GM13976 (cell line): ENCODE results near the gene MYLK.

Experiments used
- DNase-seq: peaks from one replicate; pipeline ENCODE4 v3.0.0; 2012; ENCODE audit warnings: low spot score
- in situ Hi-C: fragments of 300-500 bp; cut with MboI; formaldehyde crosslinking; loops from one replicate; pipeline ENCODE4 v1.12.0; 2022; ENCODE audit warnings: low sequenced_read_pairs, mixed read lengths, inconsistent platforms; ENCODE audit not compliant: unreplicated experiment
- TF ChIP-seq, protein P1 (sequence below): IDR thresholded peaks from 2 replicates; pipeline ENCODE4 v1.5.1; 2012; ENCODE audit warnings: borderline replicate concordance, mild to moderate bottlenecking; ENCODE audit not compliant: insufficient read depth; ENCODE audit errors: extremely low read depth, missing control alignments, control extremely low read depth

MYLK gene

DNA sequence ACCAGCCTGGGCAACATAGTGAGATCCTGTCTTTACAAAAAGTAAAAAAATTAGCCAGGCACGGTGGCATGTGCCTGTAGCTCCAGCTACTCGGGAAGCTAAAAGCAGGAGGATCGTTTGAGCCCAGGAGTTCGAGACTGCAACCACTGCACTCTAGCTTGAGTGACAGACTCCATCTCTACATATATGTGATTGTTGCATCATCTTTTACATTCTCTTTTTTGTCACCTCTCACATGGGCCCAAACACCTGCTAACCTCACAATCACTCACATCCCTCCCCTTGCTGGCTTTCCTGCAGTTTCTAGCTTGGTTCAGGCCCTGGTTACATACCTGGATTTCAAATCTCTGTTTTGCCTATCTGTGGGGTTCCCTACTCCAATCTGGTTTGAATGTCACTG lies 19.4 kb downstream of the MYLK start:
- TF ChIP-seq, protein P1, sequence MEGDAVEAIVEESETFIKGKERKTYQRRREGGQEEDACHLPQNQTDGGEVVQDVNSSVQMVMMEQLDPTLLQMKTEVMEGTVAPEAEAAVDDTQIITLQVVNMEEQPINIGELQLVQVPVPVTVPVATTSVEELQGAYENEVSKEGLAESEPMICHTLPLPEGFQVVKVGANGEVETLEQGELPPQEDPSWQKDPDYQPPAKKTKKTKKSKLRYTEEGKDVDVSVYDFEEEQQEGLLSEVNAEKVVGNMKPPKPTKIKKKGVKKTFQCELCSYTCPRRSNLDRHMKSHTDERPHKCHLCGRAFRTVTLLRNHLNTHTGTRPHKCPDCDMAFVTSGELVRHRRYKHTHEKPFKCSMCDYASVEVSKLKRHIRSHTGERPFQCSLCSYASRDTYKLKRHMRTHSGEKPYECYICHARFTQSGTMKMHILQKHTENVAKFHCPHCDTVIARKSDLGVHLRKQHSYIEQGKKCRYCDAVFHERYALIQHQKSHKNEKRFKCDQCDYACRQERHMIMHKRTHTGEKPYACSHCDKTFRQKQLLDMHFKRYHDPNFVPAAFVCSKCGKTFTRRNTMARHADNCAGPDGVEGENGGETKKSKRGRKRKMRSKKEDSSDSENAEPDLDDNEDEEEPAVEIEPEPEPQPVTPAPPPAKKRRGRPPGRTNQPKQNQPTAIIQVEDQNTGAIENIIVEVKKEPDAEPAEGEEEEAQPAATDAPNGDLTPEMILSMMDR, result no peak
- in situ Hi-C loops, result no loop called here
- DNase-seq, result no peak

DNA sequence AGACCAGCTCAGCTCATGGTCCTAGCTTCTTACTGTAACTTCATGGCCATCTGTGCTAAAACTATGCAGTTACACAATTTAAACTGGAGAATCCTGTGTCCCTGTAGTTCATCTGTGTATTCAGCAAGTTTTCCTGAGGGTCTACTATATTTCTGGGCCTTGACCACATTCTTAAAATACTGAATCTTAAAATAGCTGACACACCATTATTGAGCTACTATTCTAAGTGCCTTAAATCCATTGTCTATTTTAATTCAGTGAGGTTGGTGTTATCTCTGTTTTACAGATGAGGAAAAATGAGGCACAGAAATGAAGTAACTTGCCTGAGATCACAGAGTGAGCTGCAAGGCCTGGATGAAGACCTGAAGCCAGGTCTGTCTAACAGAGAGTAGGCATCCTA lies 22.0 kb downstream of the MYLK start:
- TF ChIP-seq, protein P1, result no peak
- no peak for DNase-seq
- in situ Hi-C loops, result no loop called here

DNA sequence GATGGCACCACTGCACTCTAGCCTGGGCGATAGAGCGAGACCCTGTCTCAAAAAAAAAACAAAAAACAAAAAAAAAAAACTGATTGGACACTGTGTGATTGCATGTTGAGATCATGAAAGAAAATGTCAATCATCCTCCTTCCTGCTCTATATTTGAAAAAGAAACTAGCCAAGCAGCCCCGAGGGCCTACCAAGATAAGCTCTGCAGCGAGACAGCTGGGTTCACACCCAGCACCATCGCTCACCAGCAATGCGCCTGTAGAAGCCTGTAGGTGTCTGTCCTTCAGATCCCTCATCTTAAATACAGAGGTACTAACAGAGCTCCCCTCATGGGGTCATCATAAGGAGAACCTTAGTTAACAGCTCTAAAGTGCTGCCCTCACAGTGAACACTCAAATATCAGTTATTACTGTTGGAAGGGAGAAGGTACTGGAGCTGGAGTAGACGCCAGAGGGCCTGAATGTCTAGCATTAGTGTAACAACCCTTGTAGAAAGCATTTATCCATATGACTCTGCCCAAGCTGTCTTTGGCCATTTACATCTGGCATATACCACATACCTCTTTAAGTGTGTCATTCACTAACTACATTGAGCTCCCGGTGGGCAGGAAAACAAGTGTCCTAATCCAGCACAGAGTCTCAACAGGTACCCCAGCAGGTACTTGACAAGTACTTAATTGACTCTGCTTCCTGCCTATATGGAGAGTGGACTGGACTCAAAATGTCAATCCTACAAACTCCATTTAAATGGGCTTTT lies 22.9 kb downstream of the MYLK start:
- in situ Hi-C loops, result no loop called here
- TF ChIP-seq, protein P1, result no peak
- DNase-seq, result no peak

DNA sequence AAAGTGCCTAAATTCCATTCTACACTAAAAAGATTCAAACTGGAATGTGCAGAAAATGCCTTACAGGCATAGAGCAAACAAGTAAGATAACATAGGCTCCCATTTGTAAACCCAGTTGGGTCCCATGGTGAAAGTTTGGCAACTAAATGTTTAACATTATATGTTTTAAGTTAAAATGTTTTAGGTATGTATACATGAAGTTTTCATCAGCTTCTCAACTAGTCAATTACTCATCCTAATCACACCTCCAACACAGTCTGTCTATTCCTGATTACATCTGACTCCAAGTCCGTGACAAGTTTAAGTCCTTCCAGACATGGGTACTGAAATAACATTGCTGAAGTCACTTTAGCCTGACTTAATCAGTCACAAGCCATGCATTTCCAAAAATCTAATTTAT lies 25.0 kb downstream of the MYLK start:
- in situ Hi-C loops, result no loop called here

DNA sequence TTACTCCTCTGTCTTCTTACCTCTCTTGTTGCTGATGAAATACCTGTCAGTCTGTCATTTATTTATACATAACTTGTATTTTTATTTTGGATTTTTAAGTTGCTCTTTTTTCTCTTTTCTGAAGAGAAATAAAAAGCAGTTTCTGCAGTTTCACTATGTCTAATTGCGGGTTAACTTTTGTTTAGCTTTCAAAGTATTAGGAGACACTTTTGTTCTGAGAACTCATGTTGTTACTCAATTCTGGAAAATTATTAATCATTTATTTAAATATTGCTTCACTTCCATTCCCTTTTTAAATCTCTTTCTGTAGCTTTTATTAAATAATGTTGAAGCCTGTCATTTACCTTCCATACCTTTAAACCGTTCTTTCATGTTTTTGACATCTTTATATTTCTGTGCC lies 29.2 kb downstream of the MYLK start:
- TF ChIP-seq, protein P1, result no peak
- DNase-seq, result no peak
- in situ Hi-C loops, result no loop called here

More for the DNA sequence above, 25.0 kb downstream of the MYLK start:
- DNase-seq, result no peak
- TF ChIP-seq, protein P1, result no peak

DNA sequence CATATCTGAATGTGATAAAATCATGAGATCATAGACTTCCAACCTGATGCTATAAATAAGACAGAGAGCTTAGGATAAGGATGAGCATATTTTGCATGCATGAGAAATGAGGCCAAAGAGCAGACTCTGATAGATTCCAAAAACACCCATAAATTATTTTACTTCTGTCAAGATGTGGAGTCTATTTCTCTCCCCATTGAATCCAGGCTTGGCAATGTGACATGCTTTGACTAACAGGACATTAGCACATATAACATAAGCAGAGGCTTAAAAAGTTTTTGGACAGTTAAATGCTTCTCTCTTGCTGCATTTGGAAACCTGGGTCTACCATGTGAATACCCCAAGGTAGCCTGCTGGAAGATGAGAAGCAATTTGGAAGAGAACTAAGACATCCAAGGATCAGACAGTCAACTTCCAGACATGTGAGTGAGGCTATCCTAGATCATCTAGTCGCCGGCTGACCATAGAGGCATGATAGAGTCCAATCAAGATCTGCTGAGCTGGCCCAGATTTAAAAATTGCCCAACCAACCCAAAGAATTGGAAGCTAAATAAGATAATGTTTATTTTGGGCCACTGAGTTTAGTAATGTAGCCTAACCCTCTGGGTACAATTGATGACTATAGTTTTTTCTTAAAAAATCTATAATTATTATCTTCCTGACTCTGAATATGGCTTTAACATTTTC lies 30.3 kb downstream of the MYLK start:
- TF ChIP-seq, protein P1, result no peak
- DNase-seq, result no peak
- in situ Hi-C loops, result no loop called here
